ENCODE data around the gene CRTC1. TPM values are rescaled to one million over a fixed set of nuclear protein-coding genes. Genes with fewer than 3 reads are reported as not detected.

CRTC1 gene
- polyA plus RNA-seq, 1 donor: 16.7 TPM

GRCh38 chr19:18746401-18747325 lies 63.2 kb downstream of the CRTC1 start:
- no peak for DNase-seq

GRCh38 chr19:18749362-18750231 lies 66.1 kb downstream of the CRTC1 start:
- no peak for DNase-seq

GRCh38 chr19:18750295-18750970 lies 67.0 kb downstream of the CRTC1 start:
- DNase-seq: no peak

GRCh38 chr19:18751571-18751970 lies 68.1 kb downstream of the CRTC1 start:
- DNase-seq: no peak

GRCh38 chr19:18754501-18754900 lies 71.0 kb downstream of the CRTC1 start:
- DNase-seq: no peak

GRCh38 chr19:18756896-18757295 lies 73.4 kb downstream of the CRTC1 start:
- DNase-seq: no peak

GRCh38 chr19:18759304-18759994 lies 76.0 kb downstream of the CRTC1 start:
- no peak for DNase-seq

- no peak for DNase-seq
These were observed 76.5 kb downstream of the CRTC1 start for GRCh38 chr19:18759995-18760426.

- DNase-seq: no peak
These were observed 77.2 kb downstream of the CRTC1 start for GRCh38 chr19:18760440-18761383.

- DNase-seq: no peak
These were observed 78.1 kb downstream of the CRTC1 start for GRCh38 chr19:18761531-18762110.

GRCh38 chr19:18762125-18763023 lies 78.9 kb downstream of the CRTC1 start:
- DNase-seq: peak; percentile 60

GRCh38 chr19:18763674-18764590 lies 80.5 kb downstream of the CRTC1 start:
- DNase-seq: no peak

GRCh38 chr19:18764591-18765051 lies 81.1 kb downstream of the CRTC1 start:
- DNase-seq: no peak

- no peak for DNase-seq
These were observed 81.7 kb downstream of the CRTC1 start for GRCh38 chr19:18765224-18765623.

GRCh38 chr19:18768046-18768771 lies 84.7 kb downstream of the CRTC1 start:
- DNase-seq: no peak

- no peak for DNase-seq
These were observed 85.8 kb downstream of the CRTC1 start for GRCh38 chr19:18768997-18769891.

All from left kidney (tissue), 2 donors.